ENCODE measurements around the gene CRIM1.

CRIM1 gene

GRCh38 chr2:36360834-36361233 lies 5.3 kb downstream of the CRIM1 start:
- TF ChIP-seq TSHZ2 (CRISPR knock-in tag; IDR thresholded peaks at IDR 0.05) (no peak), TOX (CRISPR knock-in tag; IDR thresholded peaks at IDR 0.05; ENCODE audit: borderline replicate concordance) (no peak), SNAI2 (CRISPR knock-in tag; IDR thresholded peaks at IDR 0.05) (no peak), ZC3H10 (CRISPR knock-in tag; IDR thresholded peaks at IDR 0.05) (no peak), ISL1 (CRISPR knock-in tag; IDR thresholded peaks at IDR 0.05) (no peak), TCF4 (CRISPR knock-in tag; IDR thresholded peaks at IDR 0.05; ENCODE audit: borderline replicate concordance) (no peak), ZNF8 (CRISPR knock-in tag; IDR thresholded peaks at IDR 0.05) (no peak), ARNTL (CRISPR knock-in tag; IDR thresholded peaks at IDR 0.05; ENCODE audit: borderline replicate concordance, low read depth) (no peak), ESRRG (CRISPR knock-in tag; IDR thresholded peaks at IDR 0.05) (no peak), GLIS3 (CRISPR knock-in tag; IDR thresholded peaks at IDR 0.05) (no peak), CSDC2 (CRISPR knock-in tag; IDR thresholded peaks at IDR 0.05) (no peak), ZFP3 (CRISPR knock-in tag; IDR thresholded peaks at IDR 0.05) (no peak)
- TF ChIP-seq, protein P1, sequence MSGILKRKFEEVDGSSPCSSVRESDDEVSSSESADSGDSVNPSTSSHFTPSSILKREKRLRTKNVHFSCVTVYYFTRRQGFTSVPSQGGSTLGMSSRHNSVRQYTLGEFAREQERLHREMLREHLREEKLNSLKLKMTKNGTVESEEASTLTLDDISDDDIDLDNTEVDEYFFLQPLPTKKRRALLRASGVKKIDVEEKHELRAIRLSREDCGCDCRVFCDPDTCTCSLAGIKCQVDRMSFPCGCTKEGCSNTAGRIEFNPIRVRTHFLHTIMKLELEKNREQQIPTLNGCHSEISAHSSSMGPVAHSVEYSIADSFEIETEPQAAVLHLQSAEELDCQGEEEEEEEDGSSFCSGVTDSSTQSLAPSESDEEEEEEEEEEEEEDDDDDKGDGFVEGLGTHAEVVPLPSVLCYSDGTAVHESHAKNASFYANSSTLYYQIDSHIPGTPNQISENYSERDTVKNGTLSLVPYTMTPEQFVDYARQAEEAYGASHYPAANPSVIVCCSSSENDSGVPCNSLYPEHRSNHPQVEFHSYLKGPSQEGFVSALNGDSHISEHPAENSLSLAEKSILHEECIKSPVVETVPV (CRISPR knock-in tag; IDR thresholded peaks at IDR 0.05) = no peak
- TF ChIP-seq, protein P2, sequence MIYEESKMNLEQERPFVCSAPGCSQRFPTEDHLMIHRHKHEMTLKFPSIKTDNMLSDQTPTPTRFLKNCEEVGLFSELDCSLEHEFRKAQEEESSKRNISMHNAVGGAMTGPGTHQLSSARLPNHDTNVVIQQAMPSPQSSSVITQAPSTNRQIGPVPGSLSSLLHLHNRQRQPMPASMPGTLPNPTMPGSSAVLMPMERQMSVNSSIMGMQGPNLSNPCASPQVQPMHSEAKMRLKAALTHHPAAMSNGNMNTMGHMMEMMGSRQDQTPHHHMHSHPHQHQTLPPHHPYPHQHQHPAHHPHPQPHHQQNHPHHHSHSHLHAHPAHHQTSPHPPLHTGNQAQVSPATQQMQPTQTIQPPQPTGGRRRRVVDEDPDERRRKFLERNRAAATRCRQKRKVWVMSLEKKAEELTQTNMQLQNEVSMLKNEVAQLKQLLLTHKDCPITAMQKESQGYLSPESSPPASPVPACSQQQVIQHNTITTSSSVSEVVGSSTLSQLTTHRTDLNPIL (CRISPR knock-in tag; IDR thresholded peaks at IDR 0.05; ENCODE audit: low read depth) = no peak
- TF ChIP-seq, protein P3, sequence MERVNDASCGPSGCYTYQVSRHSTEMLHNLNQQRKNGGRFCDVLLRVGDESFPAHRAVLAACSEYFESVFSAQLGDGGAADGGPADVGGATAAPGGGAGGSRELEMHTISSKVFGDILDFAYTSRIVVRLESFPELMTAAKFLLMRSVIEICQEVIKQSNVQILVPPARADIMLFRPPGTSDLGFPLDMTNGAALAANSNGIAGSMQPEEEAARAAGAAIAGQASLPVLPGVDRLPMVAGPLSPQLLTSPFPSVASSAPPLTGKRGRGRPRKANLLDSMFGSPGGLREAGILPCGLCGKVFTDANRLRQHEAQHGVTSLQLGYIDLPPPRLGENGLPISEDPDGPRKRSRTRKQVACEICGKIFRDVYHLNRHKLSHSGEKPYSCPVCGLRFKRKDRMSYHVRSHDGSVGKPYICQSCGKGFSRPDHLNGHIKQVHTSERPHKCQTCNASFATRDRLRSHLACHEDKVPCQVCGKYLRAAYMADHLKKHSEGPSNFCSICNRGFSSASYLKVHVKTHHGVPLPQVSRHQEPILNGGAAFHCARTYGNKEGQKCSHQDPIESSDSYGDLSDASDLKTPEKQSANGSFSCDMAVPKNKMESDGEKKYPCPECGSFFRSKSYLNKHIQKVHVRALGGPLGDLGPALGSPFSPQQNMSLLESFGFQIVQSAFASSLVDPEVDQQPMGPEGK (CRISPR knock-in tag; IDR thresholded peaks at IDR 0.05; ENCODE audit: borderline replicate concordance) = no peak
- TF ChIP-seq, protein P4, sequence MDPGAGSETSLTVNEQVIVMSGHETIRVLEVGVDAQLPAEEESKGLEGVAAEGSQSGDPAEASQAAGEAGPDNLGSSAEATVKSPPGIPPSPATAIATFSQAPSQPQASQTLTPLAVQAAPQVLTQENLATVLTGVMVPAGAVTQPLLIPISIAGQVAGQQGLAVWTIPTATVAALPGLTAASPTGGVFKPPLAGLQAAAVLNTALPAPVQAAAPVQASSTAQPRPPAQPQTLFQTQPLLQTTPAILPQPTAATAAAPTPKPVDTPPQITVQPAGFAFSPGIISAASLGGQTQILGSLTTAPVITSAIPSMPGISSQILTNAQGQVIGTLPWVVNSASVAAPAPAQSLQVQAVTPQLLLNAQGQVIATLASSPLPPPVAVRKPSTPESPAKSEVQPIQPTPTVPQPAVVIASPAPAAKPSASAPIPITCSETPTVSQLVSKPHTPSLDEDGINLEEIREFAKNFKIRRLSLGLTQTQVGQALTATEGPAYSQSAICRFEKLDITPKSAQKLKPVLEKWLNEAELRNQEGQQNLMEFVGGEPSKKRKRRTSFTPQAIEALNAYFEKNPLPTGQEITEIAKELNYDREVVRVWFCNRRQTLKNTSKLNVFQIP (CRISPR knock-in tag; IDR thresholded peaks at IDR 0.05; ENCODE audit: borderline replicate concordance, low read depth) = no peak
- ATAC-seq = no peak

- no peak for ATAC-seq
- no peak for TF ChIP-seq SNAI2 (CRISPR knock-in tag; IDR thresholded peaks at IDR 0.05)
- TF ChIP-seq OSR1 (CRISPR knock-in tag; IDR thresholded peaks at IDR 0.05) = no peak
- no peak for TF ChIP-seq GLIS3 (CRISPR knock-in tag; IDR thresholded peaks at IDR 0.05)
- TF ChIP-seq TSHZ2 (CRISPR knock-in tag; IDR thresholded peaks at IDR 0.05) = no peak
- no peak for TF ChIP-seq RARB (CRISPR knock-in tag; IDR thresholded peaks at IDR 0.05)
- TF ChIP-seq CSDC2 (CRISPR knock-in tag; IDR thresholded peaks at IDR 0.05) = no peak
- no peak for TF ChIP-seq ZNF8 (CRISPR knock-in tag; IDR thresholded peaks at IDR 0.05)
- no peak for TF ChIP-seq PPARA (CRISPR knock-in tag; IDR thresholded peaks at IDR 0.05; ENCODE audit: borderline replicate concordance)
- TF ChIP-seq, protein P3 (CRISPR knock-in tag; IDR thresholded peaks at IDR 0.05; ENCODE audit: borderline replicate concordance) = no peak
- TF ChIP-seq ISL1 (CRISPR knock-in tag; IDR thresholded peaks at IDR 0.05) = no peak
- no peak for TF ChIP-seq ZNF565 (CRISPR knock-in tag; conservative IDR thresholded peaks at IDR 0.05; ENCODE audit: low read depth)
- TF ChIP-seq, protein P4 (CRISPR knock-in tag; IDR thresholded peaks at IDR 0.05; ENCODE audit: borderline replicate concordance, low read depth) = no peak
- no peak for TF ChIP-seq BACH2 (CRISPR knock-in tag; IDR thresholded peaks at IDR 0.05; ENCODE audit: borderline replicate concordance)
- no peak for TF ChIP-seq ZNF70 (CRISPR knock-in tag; IDR thresholded peaks at IDR 0.05)
- TF ChIP-seq ZFP30 (CRISPR knock-in tag; IDR thresholded peaks at IDR 0.05) = no peak
- no peak for TF ChIP-seq TCF4 (CRISPR knock-in tag; IDR thresholded peaks at IDR 0.05; ENCODE audit: borderline replicate concordance)
These were observed 5.8 kb downstream of the CRIM1 start for GRCh38 chr2:36361396-36361795.
